HepG2 (cell line): Measurements from ENCODE around the gene ACAD8. TPM values are rescaled to one million over a fixed set of nuclear protein-coding genes. Genes with fewer than 3 reads are reported as not detected.
A peak's percentile ranks its signal among the peaks of the same experiment; 100 is the strongest.

Experiments
- FOXM1 ChIP-seq: sonication (generic); formaldehyde crosslinking; IDR thresholded peaks from 2 replicates; pipeline ENCODE4 v1.5.0; 2020; ENCODE audit warnings: missing genetic modification reagents
- GPN1 ChIP-seq: sonication (generic); formaldehyde crosslinking; IDR thresholded peaks from 2 replicates; pipeline ENCODE4 v1.5.1; 2020; ENCODE audit warnings: missing genetic modification reagents, borderline replicate concordance
- HOXA3 ChIP-seq: sonication (generic); formaldehyde crosslinking; IDR thresholded peaks from 2 replicates; pipeline ENCODE4 v1.5.0; 2020; ENCODE audit warnings: missing genetic modification reagents
- ISL2 ChIP-seq: sonication (generic); formaldehyde crosslinking; IDR thresholded peaks from 2 replicates; pipeline ENCODE4 v1.5.0; 2020; ENCODE audit warnings: missing genetic modification reagents
- KMT2B ChIP-seq: IDR thresholded peaks from 2 replicates; pipeline ENCODE4 v1.6.1; 2016; ENCODE audit warnings: missing genetic modification reagents, missing compliant biosample characterization
- NPAS2 ChIP-seq: sonication (generic); formaldehyde crosslinking; IDR thresholded peaks from 2 replicates; pipeline ENCODE4 v1.8.0; 2022; ENCODE audit warnings: mild to moderate bottlenecking, missing genetic modification reagents, borderline replicate concordance
- PRPF4 ChIP-seq: fragments of 200-400 bp; formaldehyde crosslinking; IDR thresholded peaks from 2 replicates; pipeline ENCODE4 v1.6.1; 2016; ENCODE audit warnings: low read length, low read depth; ENCODE audit not compliant: poor library complexity, severe bottlenecking
- RARG ChIP-seq: sonication (generic); formaldehyde crosslinking; IDR thresholded peaks from 2 replicates; pipeline ENCODE4 v1.4.0; 2020; ENCODE audit warnings: low read depth, mild to moderate bottlenecking, missing genetic modification reagents
- SMC3 ChIP-seq: IDR thresholded peaks from 2 replicates; pipeline ENCODE4 v1.6.1; 2011; ENCODE audit warnings: low read length, improper control_type of control experiment
- THAP11 ChIP-seq: IDR thresholded peaks from 2 replicates; pipeline ENCODE4 v1.6.1; 2016; ENCODE audit warnings: missing biosample characterization, missing genetic modification reagents
- TOE1 ChIP-seq: sonication (generic); formaldehyde crosslinking; IDR thresholded peaks from 2 replicates; pipeline ENCODE4 v1.4.0; 2020; ENCODE audit warnings: mild to moderate bottlenecking, missing genetic modification reagents
- ZFP82 ChIP-seq: sonication (generic); formaldehyde crosslinking; IDR thresholded peaks from 2 replicates; pipeline ENCODE4 v1.5.1; 2020; ENCODE audit warnings: mild to moderate bottlenecking, missing genetic modification reagents, borderline replicate concordance
- ZKSCAN8 ChIP-seq: IDR thresholded peaks from 2 replicates; pipeline ENCODE4 v1.6.1; 2016; ENCODE audit warnings: borderline replicate concordance, missing genetic modification reagents, missing compliant biosample characterization
- ZNF549 ChIP-seq: sonication (generic); formaldehyde crosslinking; IDR thresholded peaks from 2 replicates; pipeline ENCODE4 v1.5.0; 2020; ENCODE audit warnings: missing genetic modification reagents
- polyA plus RNA-seq, 8 experiments: library from polyadenylated mRNA; depleted of rRNA in 3 of 8; stranded (reverse) in 7 of 8; unstranded in 1 of 8; fragments of >200 nt; fragmentation: Illumina TruSeq in 4 of 8; extraction: Trizol in 4 of 8; gene quantifications; 2 replicates each; pipeline versions ENCODE4 v1.2.1 to v1.2.3, GENCODE V29; 2011 to 2016; ENCODE audit warnings: low read depth in 4 of 8, missing spikeins in 1 of 8, mixed read lengths in 1 of 8; ENCODE audit not compliant: insufficient read depth in 1 of 8
- total RNA-seq, 5 experiments: library from RNA; depleted of rRNA; stranded (reverse); fragments of >200 nt; fragmentation: Illumina TruSeq; extraction: Trizol; gene quantifications; 2 replicates each; pipeline ENCODE4 v1.2.3, GENCODE V29; 2016; ENCODE audit warnings: low read depth in 1 of 5
- TF ChIP-seq, protein P1 (sequence below): sonication (generic); formaldehyde crosslinking; IDR thresholded peaks from 2 replicates; pipeline ENCODE4 v1.4.0; 2020; ENCODE audit warnings: missing genetic modification reagents, low read depth, mild to moderate bottlenecking, borderline replicate concordance
- TF ChIP-seq, protein P2 (sequence below): sonication (generic); formaldehyde crosslinking; IDR thresholded peaks from 2 replicates; pipeline ENCODE4 v1.8.1; 2023; ENCODE audit warnings: mild to moderate bottlenecking, moderate library complexity, missing genetic modification reagents
- TF ChIP-seq, protein P3 (sequence below): sonication (generic); formaldehyde crosslinking; IDR thresholded peaks from 2 replicates; pipeline ENCODE4 v1.4.0; 2020; ENCODE audit warnings: missing genetic modification reagents, borderline replicate concordance
- TF ChIP-seq, protein P4 (sequence below): sonication (generic); formaldehyde crosslinking; IDR thresholded peaks from 2 replicates; pipeline ENCODE4 v1.8.1; 2022; ENCODE audit warnings: mild to moderate bottlenecking, missing genetic modification reagents
- TF ChIP-seq, protein P5 (sequence below): IDR thresholded peaks from 2 replicates; pipeline ENCODE4 v1.6.1; 2016
- TF ChIP-seq, protein P6 (sequence below): sonication (generic); formaldehyde crosslinking; IDR thresholded peaks from 2 replicates; pipeline ENCODE4 v1.4.0; 2020; ENCODE audit warnings: missing genetic modification reagents
- TF ChIP-seq, protein P7 (sequence below): IDR thresholded peaks from 2 replicates; pipeline ENCODE4 v1.6.1; 2016; ENCODE audit warnings: missing genetic modification reagents, missing compliant biosample characterization

The ACAD8 gene
- total and polyA plus RNA-seq, 2 of the 13 experiments (the other 11 are each of a cell fraction or from before 2014, with no cell fraction given), result 13.5 to 20.3 TPM

DNA sequence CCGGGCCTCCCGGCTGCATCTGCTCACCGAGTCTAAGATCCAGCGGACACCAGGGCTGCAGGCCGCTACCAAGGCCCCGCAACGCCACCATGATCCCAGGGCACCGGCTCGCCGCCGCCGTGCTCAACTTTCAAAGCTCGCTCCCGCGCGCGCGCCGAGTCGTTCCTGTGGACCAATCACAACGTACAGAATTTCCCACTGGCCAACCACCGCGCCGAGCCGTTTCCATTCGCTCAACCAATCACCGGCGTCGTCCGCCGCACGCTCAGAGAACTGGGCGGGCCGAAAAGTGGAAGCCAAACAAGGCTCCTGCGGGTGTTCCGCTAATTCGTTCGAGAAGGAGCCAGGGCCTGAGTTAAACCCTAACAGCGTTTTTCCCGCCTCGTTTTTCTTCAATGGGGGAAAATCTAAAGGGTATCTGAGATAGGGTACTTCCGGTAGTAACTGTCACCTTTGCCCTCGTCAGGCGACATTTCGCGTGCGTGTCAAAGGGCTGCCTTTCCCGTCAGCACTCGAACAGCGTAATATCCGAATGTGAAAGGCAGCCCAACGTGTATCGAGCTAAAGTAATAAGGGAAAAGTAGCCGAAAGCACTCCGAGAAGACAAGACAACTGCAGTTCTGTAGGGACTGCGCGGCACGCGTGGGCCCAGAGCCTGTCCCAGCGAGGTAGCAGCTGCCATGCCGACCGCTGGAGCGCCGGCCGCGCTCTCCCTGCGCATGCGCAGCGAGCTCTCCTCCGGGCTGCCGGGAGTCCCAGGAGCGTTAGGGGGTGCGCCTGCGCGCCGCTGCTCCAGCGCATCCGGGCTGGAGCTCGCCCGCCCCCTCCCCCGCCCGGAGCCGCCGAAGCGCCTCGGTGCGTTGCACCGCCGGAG is 29.3 kb upstream of the ACAD8 start, which contains the start of the genes NCAPD3 and VPS26B (continued):
- TF ChIP-seq ZKSCAN8 (CRISPR knock-in tag), result no peak; the same call in 1 of the 2 replicates
- TF ChIP-seq, protein P1, sequence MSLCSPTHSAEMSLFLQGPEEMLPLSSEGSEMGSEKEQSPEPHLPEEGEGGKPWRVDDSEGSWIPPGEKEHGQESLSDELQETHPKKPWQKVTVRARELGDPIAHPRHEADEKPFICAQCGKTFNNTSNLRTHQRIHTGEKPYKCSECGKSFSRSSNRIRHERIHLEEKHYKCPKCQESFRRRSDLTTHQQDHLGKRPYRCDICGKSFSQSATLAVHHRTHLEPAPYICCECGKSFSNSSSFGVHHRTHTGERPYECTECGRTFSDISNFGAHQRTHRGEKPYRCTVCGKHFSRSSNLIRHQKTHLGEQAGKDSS, result no peak; the same call in none of the 2 replicates
- TF ChIP-seq, protein P2, sequence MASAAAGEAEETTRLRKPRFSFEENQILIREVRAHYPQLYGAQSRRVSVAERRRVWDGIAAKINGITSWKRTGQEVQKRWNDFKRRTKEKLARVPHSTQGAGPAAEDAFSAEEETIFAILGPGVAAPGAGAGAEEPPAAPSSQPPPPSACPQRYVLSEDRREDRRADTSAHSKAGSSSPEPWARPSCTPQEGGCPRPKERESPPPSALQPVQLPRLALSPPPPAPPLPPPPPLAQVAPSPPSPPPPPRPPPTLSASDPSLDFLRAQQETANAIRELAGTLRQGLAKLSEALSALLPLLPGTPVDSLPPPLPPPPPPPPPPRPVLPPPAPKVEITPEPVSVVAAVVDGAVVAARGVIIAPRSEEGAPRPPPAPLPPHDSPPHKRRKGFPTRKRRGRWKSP (CRISPR knock-in tag), result peak; percentile 97
- no peak for TF ChIP-seq GPN1 (CRISPR knock-in tag)
- TF ChIP-seq, protein P3, sequence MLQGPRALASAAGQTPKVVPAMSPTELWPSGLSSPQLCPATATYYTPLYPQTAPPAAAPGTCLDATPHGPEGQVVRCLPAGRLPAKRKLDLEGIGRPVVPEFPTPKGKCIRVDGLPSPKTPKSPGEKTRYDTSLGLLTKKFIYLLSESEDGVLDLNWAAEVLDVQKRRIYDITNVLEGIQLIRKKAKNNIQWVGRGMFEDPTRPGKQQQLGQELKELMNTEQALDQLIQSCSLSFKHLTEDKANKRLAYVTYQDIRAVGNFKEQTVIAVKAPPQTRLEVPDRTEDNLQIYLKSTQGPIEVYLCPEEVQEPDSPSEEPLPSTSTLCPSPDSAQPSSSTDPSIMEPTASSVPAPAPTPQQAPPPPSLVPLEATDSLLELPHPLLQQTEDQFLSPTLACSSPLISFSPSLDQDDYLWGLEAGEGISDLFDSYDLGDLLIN (CRISPR knock-in tag), result peak; percentile 81; the same call in 1 of the 2 replicates
- 0 out of 2 replicates have a peak, but pooled peaks have one; percentile 17 for TF ChIP-seq HOXA3 (CRISPR knock-in tag)
- TF ChIP-seq, protein P4, sequence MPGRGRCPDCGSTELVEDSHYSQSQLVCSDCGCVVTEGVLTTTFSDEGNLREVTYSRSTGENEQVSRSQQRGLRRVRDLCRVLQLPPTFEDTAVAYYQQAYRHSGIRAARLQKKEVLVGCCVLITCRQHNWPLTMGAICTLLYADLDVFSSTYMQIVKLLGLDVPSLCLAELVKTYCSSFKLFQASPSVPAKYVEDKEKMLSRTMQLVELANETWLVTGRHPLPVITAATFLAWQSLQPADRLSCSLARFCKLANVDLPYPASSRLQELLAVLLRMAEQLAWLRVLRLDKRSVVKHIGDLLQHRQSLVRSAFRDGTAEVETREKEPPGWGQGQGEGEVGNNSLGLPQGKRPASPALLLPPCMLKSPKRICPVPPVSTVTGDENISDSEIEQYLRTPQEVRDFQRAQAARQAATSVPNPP (CRISPR knock-in tag), result peak; percentile 95; the same call in 1 of the 2 replicates
- TF ChIP-seq, protein P5, sequence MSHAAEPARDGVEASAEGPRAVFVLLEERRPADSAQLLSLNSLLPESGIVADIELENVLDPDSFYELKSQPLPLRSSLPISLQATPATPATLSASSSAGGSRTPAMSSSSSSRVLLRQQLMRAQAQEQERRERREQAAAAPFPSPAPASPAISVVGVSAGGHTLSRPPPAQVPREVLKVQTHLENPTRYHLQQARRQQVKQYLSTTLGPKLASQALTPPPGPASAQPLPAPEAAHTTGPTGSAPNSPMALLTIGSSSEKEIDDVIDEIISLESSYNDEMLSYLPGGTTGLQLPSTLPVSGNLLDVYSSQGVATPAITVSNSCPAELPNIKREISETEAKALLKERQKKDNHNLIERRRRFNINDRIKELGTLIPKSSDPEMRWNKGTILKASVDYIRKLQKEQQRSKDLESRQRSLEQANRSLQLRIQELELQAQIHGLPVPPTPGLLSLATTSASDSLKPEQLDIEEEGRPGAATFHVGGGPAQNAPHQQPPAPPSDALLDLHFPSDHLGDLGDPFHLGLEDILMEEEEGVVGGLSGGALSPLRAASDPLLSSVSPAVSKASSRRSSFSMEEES, result 0 out of 2 replicates have a peak, but pooled peaks have one; percentile 38
- no peak for TF ChIP-seq SMC3
- no peak for TF ChIP-seq ZFP82
- TF ChIP-seq, protein P6, sequence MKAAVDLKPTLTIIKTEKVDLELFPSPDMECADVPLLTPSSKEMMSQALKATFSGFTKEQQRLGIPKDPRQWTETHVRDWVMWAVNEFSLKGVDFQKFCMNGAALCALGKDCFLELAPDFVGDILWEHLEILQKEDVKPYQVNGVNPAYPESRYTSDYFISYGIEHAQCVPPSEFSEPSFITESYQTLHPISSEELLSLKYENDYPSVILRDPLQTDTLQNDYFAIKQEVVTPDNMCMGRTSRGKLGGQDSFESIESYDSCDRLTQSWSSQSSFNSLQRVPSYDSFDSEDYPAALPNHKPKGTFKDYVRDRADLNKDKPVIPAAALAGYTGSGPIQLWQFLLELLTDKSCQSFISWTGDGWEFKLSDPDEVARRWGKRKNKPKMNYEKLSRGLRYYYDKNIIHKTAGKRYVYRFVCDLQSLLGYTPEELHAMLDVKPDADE, result no peak
- no peak for TF ChIP-seq RARG
- no peak; the same call in 1 of the 2 replicates for TF ChIP-seq ZNF549
- peak; percentile 73 for TF ChIP-seq KMT2B (CRISPR knock-in tag)
- no peak for TF ChIP-seq NPAS2
- TF ChIP-seq ISL2, result peak; percentile 58
- TF ChIP-seq, protein P7, sequence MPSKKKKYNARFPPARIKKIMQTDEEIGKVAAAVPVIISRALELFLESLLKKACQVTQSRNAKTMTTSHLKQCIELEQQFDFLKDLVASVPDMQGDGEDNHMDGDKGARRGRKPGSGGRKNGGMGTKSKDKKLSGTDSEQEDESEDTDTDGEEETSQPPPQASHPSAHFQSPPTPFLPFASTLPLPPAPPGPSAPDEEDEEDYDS (CRISPR knock-in tag), result peak; percentile 46
- no peak for TF ChIP-seq FOXM1
- TF ChIP-seq THAP11 (CRISPR knock-in tag), result peak; percentile 79
- TF ChIP-seq PRPF4, result no peak
- TF ChIP-seq TOE1, result 0 out of 2 replicates have a peak, but pooled peaks have one; percentile 66
